Kidney (tissue), 14 donors: ENCODE measurements around the gene RABEP2. TPM values are rescaled to one million over a fixed set of nuclear protein-coding genes. Genes with fewer than 3 reads are reported as not detected.

Source experiments
- DNase-seq, 5 donors: peaks; one replicate each; pipeline ENCODE4 v3.0.0-alpha.2; 2013 to 2020
- FAIRE-seq: peaks from 2 replicates; lab custom pipeline; 2012; peaks lifted over from hg19 to GRCh38; lab: Jason Lieb, UNC
- H3K27ac ChIP-seq, 2 donors: one replicate each; pipeline ENCODE4 v1.7.0; 2013; ENCODE audit warnings: low read depth in 2 of 2, low read length in 2 of 2, inconsistent platforms in 1 of 2
- H3K27me3 ChIP-seq: one replicate; pipeline ENCODE4 v1.7.1; 2013; ENCODE audit warnings: low read length, inconsistent platforms; ENCODE audit not compliant: control insufficient read depth, insufficient read depth
- H3K36me3 ChIP-seq, 3 donors: one replicate each; pipeline versions ENCODE4 v1.7.0 to v1.7.1; 2013; ENCODE audit warnings: low read length in 3 of 3, control low read depth in 1 of 3, inconsistent platforms in 1 of 3; ENCODE audit not compliant: insufficient read depth in 3 of 3, control insufficient read depth in 2 of 3
- H3K4me1 ChIP-seq, 3 donors: one replicate each; pipeline versions ENCODE4 v1.7.0 to v1.7.1; 2013; ENCODE audit warnings: low read length in 3 of 3, inconsistent platforms in 1 of 3, low read depth in 1 of 3; ENCODE audit not compliant: control insufficient read depth in 2 of 3, insufficient read depth in 2 of 3
- H3K4me3 ChIP-seq, 3 donors: one replicate each; pipeline versions ENCODE4 v1.7.0 to v1.8.1; 2013; ENCODE audit warnings: low read length in 3 of 3, control low read depth in 1 of 3, inconsistent platforms in 1 of 3
- H3K9ac ChIP-seq, 3 donors: one replicate each; pipeline versions ENCODE4 v1.7.0 to v1.7.1; 2013; ENCODE audit warnings: low read length in 3 of 3, control low read depth in 1 of 3, inconsistent platforms in 1 of 3
- H3K9me3 ChIP-seq, 3 donors: one replicate each; pipeline versions ENCODE4 v1.7.0 to v1.7.1; 2013; ENCODE audit warnings: low read length in 3 of 3, control low read depth in 1 of 3, inconsistent platforms in 1 of 3; ENCODE audit not compliant: control insufficient read depth in 2 of 3, insufficient read depth in 1 of 3
- intact Hi-C: fragments of 100-400 bp; cut with DNase I; formaldehyde crosslinking; loops from one replicate; pipeline ENCODE4 v1.11.1; 2022
- polyA plus RNA-seq: library from polyadenylated mRNA; stranded (reverse); fragments of 350-450 nt; fragmentation: Illumina TruSeq; extraction: RNeasy Lipid Tissue Mini Kit (QIAGEN cat#74804); gene quantifications from one replicate; pipeline ENCODE4 v1.2.3, GENCODE V29; 2014; ENCODE audit warnings: low read depth, low replicate concordance; ENCODE audit not compliant: insufficient read depth
- total RNA-seq: library from RNA; stranded (reverse); fragmentation: NEBNext Ultra II Directional; extraction: Animal tissue kit (Norgen Biotek cat#: 25700); gene quantifications from one replicate; pipeline ENCODE4 v1.2.1, GENCODE V29; 2021
- TF ChIP-seq, protein P1 (sequence below): IDR thresholded peaks from 3 replicates; pipeline ENCODE4 v1.5.1; 2012; ENCODE audit warnings: mild to moderate bottlenecking, moderate library complexity, borderline replicate concordance; ENCODE audit not compliant: insufficient read depth; ENCODE audit errors: extremely low read depth
- donor health status: control.
- donor health status: control.
- donor health status: control.
- donor health status: control.
- donor health status: control.
- donor health status: DM: yes; HTN: yes; CAD: no.
- donor health status: Normal renal cell carcinoma (clear cell type).

RABEP2 gene
- total and polyA plus RNA-seq, 2 donors from 2014 or later: 21.0 to 30.1 TPM

DNA sequence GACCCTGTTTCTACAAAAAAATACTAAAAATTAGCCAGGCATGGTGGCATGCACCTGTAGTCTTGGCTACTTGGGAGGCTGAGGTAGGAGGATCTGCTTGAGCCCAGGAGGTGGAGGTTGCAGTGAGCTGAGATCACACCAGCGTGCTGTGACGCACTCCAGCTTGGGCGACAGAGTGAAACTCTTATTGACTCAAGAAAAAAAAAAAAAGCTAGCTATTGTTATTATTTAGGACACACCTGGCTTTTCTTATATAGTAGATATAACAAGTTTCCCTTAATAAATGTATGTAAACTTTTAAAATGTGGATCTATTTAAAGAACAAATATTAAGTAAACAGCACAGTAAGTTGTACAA, 1.8 kb downstream of the RABEP2 start:
- Histone ChIP-seq H3K36me3 (peaks cover 0 to 8% (median 3%) of the 10 kb centered on the region in 3 donors), H3K27ac (no peak overlapping the region), H3K27me3 (no peaks in the 10 kb centered on the region), H3K4me3 (no peak overlapping the region), H3K9ac (no peak overlapping the region), H3K4me1 (peaks cover 3 to 10% (median 5%) of the 10 kb centered on the region in 3 donors), H3K9me3 (no peaks in the 10 kb centered on the region)
- DNase-seq (no peak), FAIRE-seq (no peak)
- intact Hi-C loops: no loop called here
- TF ChIP-seq, protein P1, sequence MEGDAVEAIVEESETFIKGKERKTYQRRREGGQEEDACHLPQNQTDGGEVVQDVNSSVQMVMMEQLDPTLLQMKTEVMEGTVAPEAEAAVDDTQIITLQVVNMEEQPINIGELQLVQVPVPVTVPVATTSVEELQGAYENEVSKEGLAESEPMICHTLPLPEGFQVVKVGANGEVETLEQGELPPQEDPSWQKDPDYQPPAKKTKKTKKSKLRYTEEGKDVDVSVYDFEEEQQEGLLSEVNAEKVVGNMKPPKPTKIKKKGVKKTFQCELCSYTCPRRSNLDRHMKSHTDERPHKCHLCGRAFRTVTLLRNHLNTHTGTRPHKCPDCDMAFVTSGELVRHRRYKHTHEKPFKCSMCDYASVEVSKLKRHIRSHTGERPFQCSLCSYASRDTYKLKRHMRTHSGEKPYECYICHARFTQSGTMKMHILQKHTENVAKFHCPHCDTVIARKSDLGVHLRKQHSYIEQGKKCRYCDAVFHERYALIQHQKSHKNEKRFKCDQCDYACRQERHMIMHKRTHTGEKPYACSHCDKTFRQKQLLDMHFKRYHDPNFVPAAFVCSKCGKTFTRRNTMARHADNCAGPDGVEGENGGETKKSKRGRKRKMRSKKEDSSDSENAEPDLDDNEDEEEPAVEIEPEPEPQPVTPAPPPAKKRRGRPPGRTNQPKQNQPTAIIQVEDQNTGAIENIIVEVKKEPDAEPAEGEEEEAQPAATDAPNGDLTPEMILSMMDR: no peak

DNA sequence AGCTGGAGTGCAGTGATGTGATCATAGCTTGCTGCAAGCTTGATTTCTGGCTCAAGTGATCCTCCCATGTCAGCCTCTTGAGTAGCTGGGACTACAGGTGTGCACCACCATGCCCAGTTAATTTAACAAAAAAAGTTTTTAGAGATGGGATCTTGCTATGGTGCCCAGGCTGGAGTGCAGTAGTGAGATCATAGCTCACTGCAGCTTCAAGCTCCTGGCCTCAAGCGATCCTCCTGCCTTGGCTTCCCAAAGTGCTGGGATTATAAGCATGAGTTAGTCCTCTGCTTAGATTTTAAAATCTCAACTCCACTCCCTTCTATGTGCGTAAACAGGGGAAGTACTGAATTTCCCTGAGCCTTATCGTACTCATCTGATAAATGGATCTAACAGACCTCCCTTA, 6.3 kb downstream of the RABEP2 start:
- FAIRE-seq (no peak), DNase-seq (no peak)
- no peak overlapping the region for H3K9ac ChIP-seq
- intact Hi-C loops: no loop called here
- H3K4me1 ChIP-seq: peaks cover 0 to 3% (median 2%) of the 10 kb centered on the region in 3 donors
- H3K27ac ChIP-seq: no peak overlapping the region
- H3K4me3 ChIP-seq: no peak overlapping the region
- peaks cover 0 to 15% (median 7%) of the 10 kb centered on the region in 3 donors for H3K36me3 ChIP-seq
- TF ChIP-seq, protein P1: no peak
- H3K9me3 ChIP-seq: no peaks in the 10 kb centered on the region
- H3K27me3 ChIP-seq: no peaks in the 10 kb centered on the region

GRCh38 chr16:28917095-28917494, 7.9 kb downstream of the RABEP2 start:
- Histone ChIP-seq H3K36me3 (peaks cover 0 to 15% (median 7%) of the 10 kb centered on the region in 3 donors), H3K9me3 (no peaks in the 10 kb centered on the region), H3K27me3 (no peaks in the 10 kb centered on the region), H3K27ac (no peak overlapping the region), H3K4me3 (no peak overlapping the region), H3K4me1 (no peaks in the 10 kb centered on the region), H3K9ac (no peak overlapping the region)
- FAIRE-seq (no peak), DNase-seq (no peak)
- intact Hi-C loops: no loop called here
- TF ChIP-seq, protein P1: no peak

GRCh38 chr16:28915181-28915580, 9.9 kb downstream of the RABEP2 start:
- no peak overlapping the region for H3K27ac ChIP-seq
- no peak for DNase-seq
- no peaks in the 10 kb centered on the region for H3K4me1 ChIP-seq
- no peaks in the 10 kb centered on the region for H3K27me3 ChIP-seq
- peaks cover 0 to 15% (median 7%) of the 10 kb centered on the region in 3 donors for H3K36me3 ChIP-seq
- intact Hi-C loops: no loop called here
- TF ChIP-seq, protein P1: no peak
- no peak overlapping the region for H3K9ac ChIP-seq
- no peak for FAIRE-seq
- H3K4me3 ChIP-seq: no peak overlapping the region
- H3K9me3 ChIP-seq: no peaks in the 10 kb centered on the region
